CD8-positive, alpha-beta memory T cell (primary cell): ENCODE results near the gene PACSIN2. TPM values are rescaled to one million over a fixed set of nuclear protein-coding genes. Genes with fewer than 3 reads are reported as not detected.

Experiments
- CTCF ChIA-PET: fragments of 350-600 bp; sonication (Branson Sonifier 250); formaldehyde crosslinking; loops from one replicate; lab custom pipeline; 2021; ENCODE audit warnings: antibody characterized with exemption; lab: Charles Lee
- POLR2A ChIA-PET: fragments of 350-600 bp; sonication (Branson Sonifier 250); formaldehyde crosslinking; loops from one replicate; lab custom pipeline; 2021; ENCODE audit warnings: antibody characterized with exemption; lab: Charles Lee
- DNase-seq, 5 donors: peaks; one replicate each; pipeline versions ENCODE4 v3.0.0 to v3.0.0-alpha.2; 2020 to 2022; ENCODE audit warnings: mixed read lengths in 1 of 5
- H3K27ac ChIP-seq: one replicate; pipeline ENCODE4 v1.7.0; 2013; ENCODE audit warnings: low read depth, mild to moderate bottlenecking, low read length, moderate library complexity
- H3K27me3 ChIP-seq: 2 replicates; pipeline ENCODE4 v1.7.0; 2013; ENCODE audit warnings: low read length, mild to moderate bottlenecking; ENCODE audit not compliant: insufficient read depth, poor library complexity, severe bottlenecking
- H3K36me3 ChIP-seq: 2 replicates; pipeline ENCODE4 v1.7.0; 2013; ENCODE audit warnings: mild to moderate bottlenecking, low read length, moderate library complexity; ENCODE audit not compliant: insufficient read depth
- H3K4me1 ChIP-seq: 2 replicates; pipeline ENCODE4 v1.7.0; 2013; ENCODE audit warnings: mild to moderate bottlenecking, low read length, moderate library complexity; ENCODE audit not compliant: insufficient read depth
- H3K4me3 ChIP-seq: 2 replicates; pipeline ENCODE4 v1.7.0; 2013; ENCODE audit warnings: mild to moderate bottlenecking, low read length
- H3K9me3 ChIP-seq: 2 replicates; pipeline ENCODE4 v1.7.0; 2013; ENCODE audit warnings: mild to moderate bottlenecking, low read length
- H3K27ac Mint-ChIP-seq, 8 donors: one replicate each; pipeline ENCODE4 v1.8.0; 2020 to 2021; ENCODE audit warnings: mixed read lengths in 8 of 8, mild to moderate bottlenecking in 6 of 8, inconsistent platforms in 3 of 8, moderate library complexity in 3 of 8
- H3K27me3 Mint-ChIP-seq, 2 donors: one replicate each; pipeline ENCODE4 v1.8.0; 2020 to 2021; ENCODE audit warnings: mixed read lengths in 2 of 2, mild to moderate bottlenecking in 1 of 2, moderate library complexity in 1 of 2
- H3K36me3 Mint-ChIP-seq, 3 donors: one replicate each; pipeline ENCODE4 v1.8.0; 2020 to 2021; ENCODE audit warnings: mixed read lengths in 3 of 3, inconsistent platforms in 1 of 3, mild to moderate bottlenecking in 1 of 3
- H3K4me1 Mint-ChIP-seq, 3 donors: one replicate each; pipeline ENCODE4 v1.8.0; 2020 to 2021; ENCODE audit warnings: mixed read lengths in 3 of 3, inconsistent platforms in 1 of 3, mild to moderate bottlenecking in 1 of 3
- H3K4me3 Mint-ChIP-seq, 7 donors: one replicate each; pipeline ENCODE4 v1.8.0; 2020 to 2021; ENCODE audit warnings: mixed read lengths in 7 of 7, mild to moderate bottlenecking in 6 of 7, moderate library complexity in 4 of 7, inconsistent platforms in 2 of 7
- H3K9me3 Mint-ChIP-seq, 5 donors: one replicate each; pipeline ENCODE4 v1.8.0; 2020 to 2022; ENCODE audit warnings: mixed read lengths in 5 of 5, mild to moderate bottlenecking in 3 of 5, moderate library complexity in 2 of 5, inconsistent platforms in 1 of 5
- polyA plus RNA-seq: library from polyadenylated mRNA; unstranded; fragments of 300-500 nt; fragmentation: Illumina TruSeq; gene quantifications from one replicate; pipeline ENCODE4 v1.2.3, GENCODE V29; 2021
- total RNA-seq, 2 experiments: library from RNA; stranded (reverse); gene quantifications; one replicate each; pipeline ENCODE4 v1.2.3, GENCODE V29; 2021

Gene PACSIN2
- total and polyA plus RNA-seq, 3 experiments from 2014 or later, result 26.3 to 36.5 (median 30.2) TPM

GRCh38 chr22:42881982-42882656, 132.8 kb downstream of the PACSIN2 start:
- POLR2A ChIA-PET, result no interaction called here
- no peaks in the 10 kb centered on the region for H3K9me3 ChIP-seq
- CTCF ChIA-PET, result no interaction called here
- no peak overlapping the region for H3K27ac ChIP-seq
- Mint-ChIP-seq H3K27me3 (no peaks in the 10 kb centered on the region), H3K27ac (peak overlapping the region in 1 of 8 donors; percentile 75), H3K4me1 (no peaks in the 10 kb centered on the region), H3K4me3 (no peak overlapping the region), H3K9me3 (no peaks in the 10 kb centered on the region), H3K36me3 (peaks cover 0 to 91% (median 9%) of the 10 kb centered on the region in 3 donors)
- DNase-seq, result no peak
- H3K27me3 ChIP-seq, result no peaks in the 10 kb centered on the region
- H3K36me3 ChIP-seq, result peaks cover 13% of the 10 kb centered on the region
- no peaks in the 10 kb centered on the region for H3K4me1 ChIP-seq
- no peak overlapping the region for H3K4me3 ChIP-seq

- Histone ChIP-seq H3K4me1 (no peaks in the 10 kb centered on the region), H3K4me3 (no peak overlapping the region), H3K27me3 (no peaks in the 10 kb centered on the region), H3K27ac (no peak overlapping the region), H3K36me3 (peaks cover 13% of the 10 kb centered on the region), H3K9me3 (no peaks in the 10 kb centered on the region)
- Mint-ChIP-seq H3K4me1 (no peaks in the 10 kb centered on the region), H3K27me3 (no peaks in the 10 kb centered on the region), H3K27ac (peak overlapping the region in 1 of 8 donors; percentile 54), H3K4me3 (no peak overlapping the region), H3K36me3 (peaks cover 0 to 93% (median 9%) of the 10 kb centered on the region in 3 donors), H3K9me3 (no peaks in the 10 kb centered on the region)
- no peak for DNase-seq
- CTCF ChIA-PET, result no interaction called here
- POLR2A ChIA-PET, result no interaction called here
Observed at GRCh38 chr22:42881298-42881697, 133.7 kb downstream of the PACSIN2 start.

GRCh38 chr22:42880815-42881214, 134.1 kb downstream of the PACSIN2 start:
- Histone ChIP-seq H3K27me3 (no peaks in the 10 kb centered on the region), H3K4me3 (no peak overlapping the region), H3K27ac (no peak overlapping the region), H3K9me3 (no peaks in the 10 kb centered on the region), H3K4me1 (no peaks in the 10 kb centered on the region), H3K36me3 (peaks cover 13% of the 10 kb centered on the region)
- Mint-ChIP-seq H3K27ac (peak overlapping the region in 1 of 8 donors; percentile 54), H3K9me3 (no peaks in the 10 kb centered on the region), H3K36me3 (peaks cover 0 to 93% (median 6%) of the 10 kb centered on the region in 3 donors), H3K4me3 (no peak overlapping the region), H3K27me3 (no peaks in the 10 kb centered on the region), H3K4me1 (no peaks in the 10 kb centered on the region)
- ChIA-PET CTCF (no interaction called here), POLR2A (no interaction called here)
- no peak for DNase-seq

- no peak for DNase-seq
- Histone ChIP-seq H3K4me3 (no peak overlapping the region), H3K36me3 (peaks cover 9% of the 10 kb centered on the region), H3K27ac (no peak overlapping the region), H3K9me3 (no peaks in the 10 kb centered on the region), H3K27me3 (no peaks in the 10 kb centered on the region), H3K4me1 (no peaks in the 10 kb centered on the region)
- CTCF ChIA-PET, result no interaction called here
- POLR2A ChIA-PET, result no interaction called here
- Mint-ChIP-seq H3K9me3 (no peaks in the 10 kb centered on the region), H3K27ac (no peak overlapping the region), H3K4me1 (no peaks in the 10 kb centered on the region), H3K27me3 (no peaks in the 10 kb centered on the region), H3K36me3 (peaks cover 0 to 90% (median 8%) of the 10 kb centered on the region in 3 donors), H3K4me3 (no peak overlapping the region)
Observed at GRCh38 chr22:42879371-42880021, 135.5 kb downstream of the PACSIN2 start.

GRCh38 chr22:42878561-42879305, 136.2 kb downstream of the PACSIN2 start:
- H3K4me1 Mint-ChIP-seq, result no peaks in the 10 kb centered on the region
- no peaks in the 10 kb centered on the region for H3K9me3 Mint-ChIP-seq
- Histone ChIP-seq H3K27me3 (no peaks in the 10 kb centered on the region), H3K4me1 (no peaks in the 10 kb centered on the region), H3K27ac (no peak overlapping the region), H3K4me3 (no peak overlapping the region), H3K9me3 (no peaks in the 10 kb centered on the region), H3K36me3 (peaks cover 6% of the 10 kb centered on the region)
- CTCF ChIA-PET, result no interaction called here
- peaks cover 0 to 89% (median 8%) of the 10 kb centered on the region in 3 donors for H3K36me3 Mint-ChIP-seq
- no peak for DNase-seq
- no peaks in the 10 kb centered on the region for H3K27me3 Mint-ChIP-seq
- no peak overlapping the region for H3K27ac Mint-ChIP-seq
- POLR2A ChIA-PET, result no interaction called here
- H3K4me3 Mint-ChIP-seq, result no peak overlapping the region

GRCh38 chr22:42877597-42878340, 137.2 kb downstream of the PACSIN2 start:
- Mint-ChIP-seq H3K27me3 (no peaks in the 10 kb centered on the region), H3K4me1 (no peaks in the 10 kb centered on the region), H3K36me3 (peaks cover 0 to 88% (median 6%) of the 10 kb centered on the region in 3 donors), H3K27ac (peak overlapping the region in 3 of 8 donors; percentile 23 to 82 (median 70)), H3K9me3 (no peaks in the 10 kb centered on the region), H3K4me3 (no peak overlapping the region)
- Histone ChIP-seq H3K9me3 (no peaks in the 10 kb centered on the region), H3K4me1 (no peaks in the 10 kb centered on the region), H3K36me3 (peaks cover 6% of the 10 kb centered on the region), H3K27ac (no peak overlapping the region), H3K4me3 (no peak overlapping the region), H3K27me3 (no peaks in the 10 kb centered on the region)
- POLR2A ChIA-PET, result no interaction called here
- DNase-seq, result no peak
- CTCF ChIA-PET, result interaction anchor here (1.5 kb wide), 1 partner anchor 10 kb away, joined by 9 read pairs; no protein-coding TSS in a partner anchor

- ChIA-PET POLR2A (interaction anchor here (0.7 kb wide), 1 partner anchor 9 kb away, joined by 6 read pairs; no protein-coding TSS in a partner anchor), CTCF (interaction anchor here (1.5 kb wide), 1 partner anchor 9 kb away, joined by 9 read pairs; no protein-coding TSS in a partner anchor)
- DNase-seq, result no peak
- Mint-ChIP-seq H3K27ac (peak overlapping the region in 3 of 8 donors; percentile 23 to 90 (median 82)), H3K36me3 (peaks cover 0 to 89% (median 5%) of the 10 kb centered on the region in 3 donors), H3K4me3 (no peak overlapping the region), H3K27me3 (no peaks in the 10 kb centered on the region), H3K9me3 (no peaks in the 10 kb centered on the region), H3K4me1 (no peaks in the 10 kb centered on the region)
- Histone ChIP-seq H3K27me3 (no peaks in the 10 kb centered on the region), H3K36me3 (peaks cover 6% of the 10 kb centered on the region), H3K4me1 (no peaks in the 10 kb centered on the region), H3K4me3 (no peak overlapping the region), H3K9me3 (no peaks in the 10 kb centered on the region), H3K27ac (no peak overlapping the region)
Observed at GRCh38 chr22:42877158-42877557, 137.8 kb downstream of the PACSIN2 start.
